ENCODE data around the gene DIS3L. TPM values are rescaled to one million over a fixed set of nuclear protein-coding genes. Genes with fewer than 3 reads are reported as not detected.
"Not testable (repeated sequence)": the region's sequence is repeated elsewhere in the genome, so short reads cannot be mapped to it uniquely, and the experiment has no call there.

DIS3L gene
- total RNA-seq, 2 experiments from 2014 or later = 23.6 to 24.3 TPM

- peaks cover 50% of the 10 kb centered on the region for H3K4me1 Mint-ChIP-seq (ENCODE audit: low read depth)
- H3K9me3 Mint-ChIP-seq (ENCODE audit: insufficient read depth) = no peaks in the 10 kb centered on the region
- ATAC-seq (no peak), DNase-seq (no peak)
- H3K27me3 Mint-ChIP-seq (ENCODE audit: low read depth) = no peaks in the 10 kb centered on the region
- peaks cover 20% of the 10 kb centered on the region for H3K36me3 Mint-ChIP-seq (ENCODE audit: low read depth)
- CTCF ChIA-PET = interaction anchor here (1.0 to 5.3 kb wide), 4 partner anchors 92 to 210 kb away, joined by 3 to 53 read pairs (median 4); partner anchors contain the start of genes MAP2K1, SNAPC5 and ZWILCH
- POLR2A ChIA-PET = interaction anchor here (0.8 to 2.0 kb wide), 3 partner anchors 200 to 211 kb away, joined by 3 to 9 read pairs (median 7); partner anchors contain the start of gene ZWILCH
- peak overlapping the region; percentile 84 for H3K4me3 Mint-ChIP-seq
- peak overlapping the region; percentile 90 for H3K27ac Mint-ChIP-seq
These were observed 1.5 kb downstream of the DIS3L start for GRCh38 chr15:66294932-66295235.

- Mint-ChIP-seq H3K4me3 (no peak overlapping the region), H3K4me1 (ENCODE audit: low read depth) (peaks cover 39% of the 10 kb centered on the region), H3K27ac (no peak overlapping the region), H3K9me3 (ENCODE audit: insufficient read depth) (no peaks in the 10 kb centered on the region), H3K27me3 (ENCODE audit: low read depth) (no peaks in the 10 kb centered on the region), H3K36me3 (ENCODE audit: low read depth) (peaks cover 20% of the 10 kb centered on the region)
- ATAC-seq (no peak), DNase-seq (no peak)
- POLR2A ChIA-PET = no interaction called here
- CTCF ChIA-PET = no interaction called here
These were observed 2.8 kb downstream of the DIS3L start for GRCh38 chr15:66296186-66296585.

- H3K27ac Mint-ChIP-seq = no peak overlapping the region
- H3K4me1 Mint-ChIP-seq (ENCODE audit: low read depth) = peaks cover 25% of the 10 kb centered on the region
- POLR2A ChIA-PET = no interaction called here
These were observed 5.5 kb downstream of the DIS3L start for GRCh38 chr15:66298803-66299251.

GRCh38 chr15:66302489-66303278 is 9.3 kb downstream of the DIS3L start:
- Mint-ChIP-seq H3K9me3 (ENCODE audit: insufficient read depth) (no peaks in the 10 kb centered on the region), H3K4me3 (no peak overlapping the region), H3K27ac (peak overlapping the region; percentile 43), H3K4me1 (ENCODE audit: low read depth) (no peaks in the 10 kb centered on the region), H3K27me3 (ENCODE audit: low read depth) (no peaks in the 10 kb centered on the region), H3K36me3 (ENCODE audit: low read depth) (peaks cover 12% of the 10 kb centered on the region)
- CTCF ChIA-PET = interaction anchor here (1.3 kb wide), 1 partner anchor 196 kb away, joined by 4 read pairs; no protein-coding TSS in a partner anchor
- ATAC-seq (no peak), DNase-seq (no peak)
- POLR2A ChIA-PET = interaction anchor here (0.9 kb wide), 2 partner anchors 11 to 16 kb away, joined by 3 read pairs; no protein-coding TSS in a partner anchor

More at GRCh38 chr15:66298803-66299251, 5.5 kb downstream of the DIS3L start:
- H3K9me3 Mint-ChIP-seq (ENCODE audit: insufficient read depth) = no peaks in the 10 kb centered on the region
- DNase-seq = no peak
- ATAC-seq = no peak
- CTCF ChIA-PET = no interaction called here
- H3K27me3 Mint-ChIP-seq (ENCODE audit: low read depth) = no peaks in the 10 kb centered on the region
- no peak overlapping the region for H3K4me3 Mint-ChIP-seq
- peaks cover 22% of the 10 kb centered on the region for H3K36me3 Mint-ChIP-seq (ENCODE audit: low read depth)

- CTCF ChIA-PET = interaction anchor here (0.9 to 1.4 kb wide), 2 partner anchors 12 to 194 kb away, joined by 4 read pairs; no protein-coding TSS in a partner anchor
- H3K4me1 Mint-ChIP-seq (ENCODE audit: low read depth); H3K27me3 Mint-ChIP-seq (ENCODE audit: low read depth); DNase-seq; H3K4me3 Mint-ChIP-seq; POLR2A ChIA-PET; H3K9me3 Mint-ChIP-seq (ENCODE audit: insufficient read depth); ATAC-seq; H3K27ac Mint-ChIP-seq: not testable (repeated sequence)
- peaks cover 18% of the 10 kb centered on the region for H3K36me3 Mint-ChIP-seq (ENCODE audit: low read depth)
These were observed 11.1 kb downstream of the DIS3L start for GRCh38 chr15:66304425-66304824.

- ATAC-seq (no peak), DNase-seq (no peak)
- peaks cover 29% of the 10 kb centered on the region for H3K36me3 Mint-ChIP-seq (ENCODE audit: low read depth)
- H3K4me3 Mint-ChIP-seq = no peak overlapping the region
- H3K27ac Mint-ChIP-seq = no peak overlapping the region
- no peaks in the 10 kb centered on the region for H3K27me3 Mint-ChIP-seq (ENCODE audit: low read depth)
- no peaks in the 10 kb centered on the region for H3K4me1 Mint-ChIP-seq (ENCODE audit: low read depth)
- H3K9me3 Mint-ChIP-seq (ENCODE audit: insufficient read depth) = no peaks in the 10 kb centered on the region
- POLR2A ChIA-PET = no interaction called here
- CTCF ChIA-PET = no interaction called here
These were observed 13.0 kb downstream of the DIS3L start for GRCh38 chr15:66306381-66306780.

GRCh38 chr15:66308531-66308930 is 15.2 kb downstream of the DIS3L start:
- ChIA-PET CTCF (interaction anchor here (1.0 to 1.2 kb wide), 3 partner anchors 17 to 189 kb away, joined by 3 read pairs; partner anchors contain the start of gene SNAPC5), POLR2A (no interaction called here)
- ATAC-seq (no peak), DNase-seq (no peak)
- Mint-ChIP-seq H3K9me3 (ENCODE audit: insufficient read depth) (no peaks in the 10 kb centered on the region), H3K27ac (no peak overlapping the region), H3K27me3 (ENCODE audit: low read depth) (no peaks in the 10 kb centered on the region), H3K4me1 (ENCODE audit: low read depth) (no peaks in the 10 kb centered on the region), H3K36me3 (ENCODE audit: low read depth) (peaks cover 34% of the 10 kb centered on the region), H3K4me3 (no peak overlapping the region)

- Mint-ChIP-seq H3K9me3 (ENCODE audit: insufficient read depth) (no peaks in the 10 kb centered on the region), H3K4me3 (no peak overlapping the region), H3K36me3 (ENCODE audit: low read depth) (peaks cover 34% of the 10 kb centered on the region), H3K27me3 (ENCODE audit: low read depth) (no peaks in the 10 kb centered on the region), H3K27ac (no peak overlapping the region), H3K4me1 (ENCODE audit: low read depth) (no peaks in the 10 kb centered on the region)
- DNase-seq (no peak), ATAC-seq (no peak)
- POLR2A ChIA-PET = no interaction called here
- CTCF ChIA-PET = no interaction called here
These were observed 16.5 kb downstream of the DIS3L start for GRCh38 chr15:66309828-66310227.

- ChIA-PET CTCF (no interaction called here), POLR2A (no interaction called here)
- H3K4me3 Mint-ChIP-seq = no peak overlapping the region
- no peaks in the 10 kb centered on the region for H3K27me3 Mint-ChIP-seq (ENCODE audit: low read depth)
- no peak overlapping the region for H3K27ac Mint-ChIP-seq
- no peak for DNase-seq
- H3K36me3 Mint-ChIP-seq (ENCODE audit: low read depth) = peaks cover 36% of the 10 kb centered on the region
- H3K4me1 Mint-ChIP-seq (ENCODE audit: low read depth) = no peaks in the 10 kb centered on the region
- ATAC-seq = no peak
- H3K9me3 Mint-ChIP-seq (ENCODE audit: insufficient read depth) = no peaks in the 10 kb centered on the region
These were observed 17.4 kb downstream of the DIS3L start for GRCh38 chr15:66310786-66311185.

- no peaks in the 10 kb centered on the region for H3K27me3 Mint-ChIP-seq (ENCODE audit: low read depth)
- POLR2A ChIA-PET = interaction anchor here (0.6 kb wide), 1 partner anchor 154 kb away, joined by 3 read pairs; no protein-coding TSS in a partner anchor
- no peaks in the 10 kb centered on the region for H3K4me1 Mint-ChIP-seq (ENCODE audit: low read depth)
- H3K4me3 Mint-ChIP-seq = no peak overlapping the region
- ATAC-seq = no peak
- no peak for DNase-seq
- CTCF ChIA-PET = interaction anchor here (1.5 kb wide), 1 partner anchor 187 kb away, joined by 4 read pairs; no protein-coding TSS in a partner anchor
- no peak overlapping the region for H3K27ac Mint-ChIP-seq
- peaks cover 44% of the 10 kb centered on the region for H3K36me3 Mint-ChIP-seq (ENCODE audit: low read depth)
- H3K9me3 Mint-ChIP-seq (ENCODE audit: insufficient read depth) = no peaks in the 10 kb centered on the region
These were observed 18.8 kb downstream of the DIS3L start for GRCh38 chr15:66312144-66312543.

GRCh38 chr15:66323312-66323928 is 30.1 kb downstream of the DIS3L start:
- no peak overlapping the region for H3K27ac Mint-ChIP-seq
- no peak for ATAC-seq
- no peaks in the 10 kb centered on the region for H3K27me3 Mint-ChIP-seq (ENCODE audit: low read depth)
- peaks cover 52% of the 10 kb centered on the region for H3K36me3 Mint-ChIP-seq (ENCODE audit: low read depth)
- no peaks in the 10 kb centered on the region for H3K4me1 Mint-ChIP-seq (ENCODE audit: low read depth)
- POLR2A ChIA-PET = no interaction called here
- H3K9me3 Mint-ChIP-seq (ENCODE audit: insufficient read depth) = no peaks in the 10 kb centered on the region
- H3K4me3 Mint-ChIP-seq = no peak overlapping the region
- DNase-seq = no peak
- CTCF ChIA-PET = no interaction called here

GRCh38 chr15:66326051-66326450 is 32.7 kb downstream of the DIS3L start:
- H3K4me1 Mint-ChIP-seq (ENCODE audit: low read depth) = no peaks in the 10 kb centered on the region
- ChIA-PET CTCF (interaction anchor here (0.6 to 2.2 kb wide), 2 partner anchors 114 to 172 kb away, joined by 3 to 14 read pairs; partner anchors contain the start of gene SNAPC5), POLR2A (no interaction called here)
- no peaks in the 10 kb centered on the region for H3K27me3 Mint-ChIP-seq (ENCODE audit: low read depth)
- ATAC-seq = no peak
- H3K27ac Mint-ChIP-seq = no peak overlapping the region
- DNase-seq = no peak
- no peaks in the 10 kb centered on the region for H3K9me3 Mint-ChIP-seq (ENCODE audit: insufficient read depth)
- H3K4me3 Mint-ChIP-seq = no peak overlapping the region
- peaks cover 55% of the 10 kb centered on the region for H3K36me3 Mint-ChIP-seq (ENCODE audit: low read depth)
